Activated naive CD8-positive, alpha-beta T cell treated with anti-CD3 and anti-CD28 coated beads for 36 hours (primary cell): ENCODE data around the gene SCNN1G. TPM values are rescaled to one million over a fixed set of nuclear protein-coding genes. Genes with fewer than 3 reads are reported as not detected.

Source experiments
- DNase-seq: peaks from one replicate; pipeline ENCODE4 v3.0.0; 2021
- H3K27ac Mint-ChIP-seq: one replicate; pipeline ENCODE4 v1.8.0; 2022; ENCODE audit warnings: mild to moderate bottlenecking, moderate library complexity, mixed read lengths
- H3K27me3 Mint-ChIP-seq: one replicate; pipeline ENCODE4 v1.8.0; 2022; ENCODE audit warnings: mild to moderate bottlenecking, mixed read lengths
- H3K36me3 Mint-ChIP-seq: one replicate; pipeline ENCODE4 v1.8.0; 2021; ENCODE audit warnings: mild to moderate bottlenecking, mixed read lengths
- H3K4me1 Mint-ChIP-seq: one replicate; pipeline ENCODE4 v1.8.0; 2021; ENCODE audit warnings: mixed read lengths
- H3K4me3 Mint-ChIP-seq: one replicate; pipeline ENCODE4 v1.8.0; 2022; ENCODE audit warnings: mild to moderate bottlenecking, moderate library complexity, mixed read lengths
- H3K9me3 Mint-ChIP-seq: one replicate; pipeline ENCODE4 v1.8.0; 2022; ENCODE audit warnings: mixed read lengths
- total RNA-seq, 2 experiments: library from RNA; stranded (reverse); gene quantifications; one replicate each; pipeline ENCODE4 v1.2.3, GENCODE V29; 2021

Gene SCNN1G
- total RNA-seq, 2 experiments from 2014 or later = not detected

DNA sequence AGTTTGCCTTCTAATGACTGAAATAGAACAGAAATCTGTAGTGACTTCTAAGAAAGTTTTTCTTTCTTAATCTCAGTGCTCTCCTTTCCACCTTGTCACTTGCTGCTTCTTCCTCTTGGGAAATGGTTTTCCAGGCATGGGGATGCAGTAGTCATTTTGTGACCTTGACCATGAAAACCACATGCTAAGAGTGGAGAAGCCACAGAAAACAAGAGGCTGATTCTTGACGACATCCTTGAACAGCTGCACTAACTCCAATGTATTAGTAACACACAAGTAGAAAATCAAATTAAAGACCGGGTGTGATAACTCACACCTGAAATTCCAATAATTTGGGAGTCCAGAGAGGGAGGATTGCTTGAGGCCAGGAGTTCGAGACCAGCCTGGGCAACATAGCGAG lies 17.8 kb upstream of the SCNN1G start:
- no peak overlapping the region for H3K27ac Mint-ChIP-seq
- H3K4me1 Mint-ChIP-seq = no peaks in the 10 kb centered on the region
- H3K36me3 Mint-ChIP-seq = no peaks in the 10 kb centered on the region
- no peak overlapping the region for H3K4me3 Mint-ChIP-seq
- DNase-seq = no peak
- H3K27me3 Mint-ChIP-seq = peaks cover 65% of the 10 kb centered on the region
- no peaks in the 10 kb centered on the region for H3K9me3 Mint-ChIP-seq

DNA sequence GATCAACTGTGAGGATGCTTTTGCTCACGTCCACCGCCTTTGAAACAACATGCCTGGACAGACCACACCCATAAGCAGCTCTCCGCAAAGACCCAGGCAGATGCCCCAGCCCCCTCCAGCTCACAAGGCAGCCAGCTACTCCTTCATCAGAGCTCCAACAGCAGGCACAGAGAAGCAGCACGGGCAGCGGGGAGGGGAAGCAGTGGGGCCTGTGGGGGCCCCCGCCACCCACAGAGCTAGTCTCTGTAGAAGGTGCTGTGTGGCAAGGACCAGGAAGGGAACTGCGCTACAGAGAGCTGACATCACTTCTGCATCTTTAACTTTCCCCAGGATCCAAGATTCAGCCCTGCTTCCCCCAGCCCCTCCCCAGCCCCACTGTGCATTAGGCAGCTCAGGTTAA lies 10.0 kb upstream of the SCNN1G start:
- Mint-ChIP-seq H3K4me3 (no peak overlapping the region), H3K36me3 (no peaks in the 10 kb centered on the region), H3K27ac (no peak overlapping the region), H3K27me3 (peaks cover 75% of the 10 kb centered on the region), H3K9me3 (no peaks in the 10 kb centered on the region), H3K4me1 (no peaks in the 10 kb centered on the region)
- DNase-seq = no peak

DNA sequence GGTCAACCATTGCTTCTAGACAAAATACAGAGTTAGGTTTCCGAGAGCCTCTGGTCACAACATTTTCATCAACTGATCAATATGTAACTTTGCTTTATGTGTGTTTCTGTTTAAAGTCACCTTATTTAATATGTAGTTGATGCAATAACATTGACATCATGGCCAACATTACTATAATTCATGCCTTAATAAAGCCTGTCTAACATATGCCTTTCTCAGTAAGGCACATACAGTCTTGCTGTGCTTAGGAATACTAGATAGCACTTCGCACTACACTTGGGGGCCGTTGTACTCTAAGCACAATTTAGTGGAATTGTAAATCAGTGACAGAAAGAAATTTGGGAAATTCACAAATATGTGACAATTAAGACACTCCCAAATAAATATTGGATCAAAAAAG lies 9.6 kb upstream of the SCNN1G start:
- Mint-ChIP-seq H3K27me3 (peaks cover 76% of the 10 kb centered on the region), H3K4me3 (no peak overlapping the region), H3K9me3 (no peaks in the 10 kb centered on the region), H3K27ac (no peak overlapping the region), H3K4me1 (no peaks in the 10 kb centered on the region), H3K36me3 (no peaks in the 10 kb centered on the region)
- DNase-seq = no peak

GRCh38 chr16:23174622-23175021 lies 7.9 kb upstream of the SCNN1G start:
- H3K27me3 Mint-ChIP-seq = peaks cover 82% of the 10 kb centered on the region
- no peaks in the 10 kb centered on the region for H3K36me3 Mint-ChIP-seq
- H3K9me3 Mint-ChIP-seq = no peaks in the 10 kb centered on the region
- DNase-seq = no peak
- H3K27ac Mint-ChIP-seq = no peak overlapping the region
- no peaks in the 10 kb centered on the region for H3K4me1 Mint-ChIP-seq
- H3K4me3 Mint-ChIP-seq = no peak overlapping the region

- no peak overlapping the region for H3K27ac Mint-ChIP-seq
- peaks cover 82% of the 10 kb centered on the region for H3K27me3 Mint-ChIP-seq
- no peaks in the 10 kb centered on the region for H3K36me3 Mint-ChIP-seq
- no peaks in the 10 kb centered on the region for H3K9me3 Mint-ChIP-seq
- no peaks in the 10 kb centered on the region for H3K4me1 Mint-ChIP-seq
- H3K4me3 Mint-ChIP-seq = no peak overlapping the region
- DNase-seq = no peak
Observed at GRCh38 chr16:23175651-23176050, 6.9 kb upstream of the SCNN1G start.

DNA sequence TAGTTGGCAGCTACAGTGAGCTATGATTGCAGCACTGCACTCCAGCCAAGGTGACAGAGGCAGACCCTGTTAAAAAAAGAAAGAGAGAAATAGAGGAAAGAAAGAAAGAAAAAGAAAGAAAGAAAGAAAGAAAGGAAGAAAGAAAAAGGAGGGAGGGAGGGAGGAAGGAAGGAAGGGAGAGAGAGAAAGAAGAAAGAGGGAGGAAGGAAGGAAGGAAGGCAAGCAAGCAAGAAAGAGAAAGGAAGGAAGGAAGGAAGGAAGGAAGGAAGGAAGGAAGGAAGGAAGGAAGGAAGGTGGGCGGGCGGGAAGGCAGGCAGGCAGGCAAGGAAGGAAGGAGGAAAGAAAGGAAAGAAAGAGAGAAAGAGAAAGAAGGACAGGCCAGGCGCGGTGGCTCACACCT lies 1.0 kb upstream of the SCNN1G start:
- H3K9me3 Mint-ChIP-seq = no peaks in the 10 kb centered on the region
- H3K36me3 Mint-ChIP-seq = no peaks in the 10 kb centered on the region
- no peak for DNase-seq
- peaks cover 5% of the 10 kb centered on the region for H3K4me1 Mint-ChIP-seq
- H3K27me3 Mint-ChIP-seq = peaks cover 74% of the 10 kb centered on the region
- H3K4me3 Mint-ChIP-seq = no peak overlapping the region
- H3K27ac Mint-ChIP-seq = no peak overlapping the region

- H3K4me1 Mint-ChIP-seq = peaks cover 5% of the 10 kb centered on the region
- peak; percentile 84 for DNase-seq
- H3K36me3 Mint-ChIP-seq = no peaks in the 10 kb centered on the region
- no peak overlapping the region for H3K27ac Mint-ChIP-seq
- H3K4me3 Mint-ChIP-seq = no peak overlapping the region
- H3K27me3 Mint-ChIP-seq = peaks cover 75% of the 10 kb centered on the region
- H3K9me3 Mint-ChIP-seq = no peaks in the 10 kb centered on the region
Observed at GRCh38 chr16:23182206-23182678, 303 bp upstream of the SCNN1G start.

- Mint-ChIP-seq H3K36me3 (no peaks in the 10 kb centered on the region), H3K27ac (no peak overlapping the region), H3K4me3 (no peak overlapping the region), H3K9me3 (no peaks in the 10 kb centered on the region), H3K27me3 (peaks cover 72% of the 10 kb centered on the region), H3K4me1 (peaks cover 5% of the 10 kb centered on the region)
- DNase-seq = no peak
Observed at GRCh38 chr16:23183543-23183862, 958 bp downstream of the SCNN1G start.

DNA sequence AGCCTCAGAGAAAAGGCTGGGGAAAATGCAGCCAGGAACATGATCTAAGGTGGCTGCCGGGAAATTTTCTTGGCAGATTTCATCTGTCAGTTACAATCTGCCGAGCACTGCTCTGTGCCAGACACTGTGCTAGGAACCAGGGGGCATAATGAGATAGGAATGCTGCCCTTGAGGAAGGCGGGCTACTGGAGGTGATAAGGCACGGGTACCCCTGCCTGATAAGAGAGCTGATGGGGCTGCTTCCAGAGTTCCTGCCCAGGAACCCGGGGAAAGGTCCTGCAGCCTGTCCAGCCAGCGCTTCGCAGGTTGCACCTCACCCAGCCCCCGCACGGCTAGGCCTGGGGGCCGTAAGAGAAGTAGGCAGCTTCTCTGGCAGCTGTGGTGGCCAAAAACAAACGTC lies 3.1 kb downstream of the SCNN1G start:
- DNase-seq = no peak
- H3K4me3 Mint-ChIP-seq = no peak overlapping the region
- no peak overlapping the region for H3K27ac Mint-ChIP-seq
- H3K27me3 Mint-ChIP-seq = peaks cover 60% of the 10 kb centered on the region
- no peaks in the 10 kb centered on the region for H3K36me3 Mint-ChIP-seq
- H3K4me1 Mint-ChIP-seq = peaks cover 5% of the 10 kb centered on the region
- no peaks in the 10 kb centered on the region for H3K9me3 Mint-ChIP-seq

DNA sequence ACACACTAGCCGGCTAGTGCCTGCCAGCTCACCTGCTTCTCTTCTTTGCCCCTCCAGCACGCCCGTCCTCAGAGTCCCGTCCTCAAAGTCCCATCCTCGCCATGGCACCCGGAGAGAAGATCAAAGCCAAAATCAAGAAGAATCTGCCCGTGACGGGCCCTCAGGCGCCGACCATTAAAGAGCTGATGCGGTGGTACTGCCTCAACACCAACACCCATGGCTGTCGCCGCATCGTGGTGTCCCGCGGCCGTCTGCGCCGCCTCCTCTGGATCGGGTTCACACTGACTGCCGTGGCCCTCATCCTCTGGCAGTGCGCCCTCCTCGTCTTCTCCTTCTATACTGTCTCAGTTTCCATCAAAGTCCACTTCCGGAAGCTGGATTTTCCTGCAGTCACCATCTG lies 3.6 kb downstream of the SCNN1G start:
- Mint-ChIP-seq H3K27me3 (peaks cover 60% of the 10 kb centered on the region), H3K9me3 (no peaks in the 10 kb centered on the region), H3K4me1 (peaks cover 5% of the 10 kb centered on the region), H3K36me3 (no peaks in the 10 kb centered on the region), H3K4me3 (no peak overlapping the region), H3K27ac (no peak overlapping the region)
- DNase-seq = no peak

DNA sequence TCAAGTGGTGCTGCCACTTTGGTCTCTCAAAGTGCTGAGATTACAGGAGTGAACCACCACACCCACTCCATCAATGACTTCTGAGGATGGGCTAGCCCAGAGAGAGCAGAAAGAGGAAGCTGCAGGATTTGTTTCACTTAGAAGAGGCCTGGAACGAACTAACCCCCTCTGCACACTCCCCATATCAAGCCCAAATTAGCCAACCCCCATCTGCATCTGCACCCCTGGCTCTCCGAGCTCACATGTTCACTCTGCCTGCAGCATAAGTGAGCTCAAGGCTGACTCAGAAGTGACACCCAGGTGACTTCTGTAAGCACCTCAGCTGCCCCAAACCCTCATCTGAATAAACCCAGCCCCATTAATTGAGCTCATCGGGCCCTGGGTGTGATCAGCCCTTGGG lies 4.8 kb downstream of the SCNN1G start:
- Mint-ChIP-seq H3K27me3 (peaks cover 60% of the 10 kb centered on the region), H3K36me3 (no peaks in the 10 kb centered on the region), H3K9me3 (no peaks in the 10 kb centered on the region), H3K4me3 (no peak overlapping the region), H3K27ac (no peak overlapping the region), H3K4me1 (no peaks in the 10 kb centered on the region)
- DNase-seq = no peak

DNA sequence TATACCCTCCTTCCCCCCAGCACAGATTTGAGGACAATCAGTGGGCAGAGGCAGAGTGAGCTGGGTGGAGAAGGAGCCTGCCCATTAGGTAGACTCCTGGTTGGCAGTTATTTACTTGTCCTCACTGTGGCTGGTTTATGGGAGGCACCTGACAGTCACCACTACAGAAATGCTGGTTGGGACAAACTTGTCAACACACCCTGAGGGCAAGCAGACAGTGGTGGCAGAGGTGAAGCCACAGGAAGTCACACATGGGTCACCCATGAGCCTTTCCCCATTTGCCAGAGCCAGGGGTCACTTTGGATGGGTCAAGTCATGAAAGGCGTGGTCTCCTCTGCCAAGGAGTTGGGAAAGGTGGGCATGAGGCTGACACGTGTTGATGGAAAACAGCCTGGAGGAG lies 6.4 kb downstream of the SCNN1G start:
- Mint-ChIP-seq H3K36me3 (no peaks in the 10 kb centered on the region), H3K4me3 (no peak overlapping the region)

GRCh38 chr16:23194497-23195221 lies 12.1 kb downstream of the SCNN1G start:
- Mint-ChIP-seq H3K4me3 (no peak overlapping the region), H3K36me3 (no peaks in the 10 kb centered on the region), H3K4me1 (no peaks in the 10 kb centered on the region), H3K27ac (no peak overlapping the region), H3K27me3 (peaks cover 33% of the 10 kb centered on the region), H3K9me3 (no peaks in the 10 kb centered on the region)
- DNase-seq = no peak

More for the DNA sequence above, 6.4 kb downstream of the SCNN1G start:
- H3K27ac Mint-ChIP-seq = no peak overlapping the region
- H3K9me3 Mint-ChIP-seq = no peaks in the 10 kb centered on the region
- DNase-seq = no peak
- H3K27me3 Mint-ChIP-seq = peaks cover 55% of the 10 kb centered on the region
- no peaks in the 10 kb centered on the region for H3K4me1 Mint-ChIP-seq

- Mint-ChIP-seq H3K27ac (no peak overlapping the region), H3K4me3 (no peak overlapping the region), H3K4me1 (no peaks in the 10 kb centered on the region), H3K9me3 (no peaks in the 10 kb centered on the region), H3K36me3 (no peaks in the 10 kb centered on the region), H3K27me3 (peaks cover 36% of the 10 kb centered on the region)
- DNase-seq = no peak
Observed at GRCh38 chr16:23195366-23195978, 12.9 kb downstream of the SCNN1G start.

DNA sequence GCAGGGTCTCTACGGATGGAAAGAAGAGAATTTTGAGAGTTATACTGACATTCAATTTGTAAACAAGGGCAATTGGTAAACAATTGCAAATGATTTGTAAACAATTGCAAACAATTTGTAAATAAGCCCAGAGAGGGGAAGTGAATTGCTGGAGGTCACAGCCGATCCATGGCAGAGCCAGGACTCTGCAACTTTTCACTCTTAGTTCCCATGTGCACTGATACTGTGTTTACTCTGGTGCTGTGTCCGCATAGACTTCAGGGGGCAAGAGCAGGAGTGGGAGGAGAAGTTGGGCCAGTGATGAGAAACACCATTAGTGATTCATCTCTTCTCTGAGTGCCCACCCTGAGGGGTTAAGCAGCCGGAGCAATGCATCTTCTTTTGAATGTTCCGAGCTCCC lies 14.0 kb downstream of the SCNN1G start:
- Mint-ChIP-seq H3K36me3 (no peaks in the 10 kb centered on the region), H3K27ac (no peak overlapping the region), H3K4me3 (no peak overlapping the region), H3K4me1 (no peaks in the 10 kb centered on the region), H3K9me3 (no peaks in the 10 kb centered on the region), H3K27me3 (peaks cover 32% of the 10 kb centered on the region)
- DNase-seq = no peak

- peaks cover 31% of the 10 kb centered on the region for H3K27me3 Mint-ChIP-seq
- no peaks in the 10 kb centered on the region for H3K36me3 Mint-ChIP-seq
- no peaks in the 10 kb centered on the region for H3K4me1 Mint-ChIP-seq
- H3K27ac Mint-ChIP-seq = no peak overlapping the region
- DNase-seq = no peak
- no peaks in the 10 kb centered on the region for H3K9me3 Mint-ChIP-seq
- H3K4me3 Mint-ChIP-seq = no peak overlapping the region
Observed at GRCh38 chr16:23202166-23202565, 19.6 kb downstream of the SCNN1G start.
